ENCODE data around the gene RAC2.
A peak's percentile ranks its signal among the peaks of the same experiment; 100 is the strongest.
"Not testable (repeated sequence)": the region's sequence is repeated elsewhere in the genome, so short reads cannot be mapped to it uniquely, and the experiment has no call there.

Gene RAC2

DNA sequence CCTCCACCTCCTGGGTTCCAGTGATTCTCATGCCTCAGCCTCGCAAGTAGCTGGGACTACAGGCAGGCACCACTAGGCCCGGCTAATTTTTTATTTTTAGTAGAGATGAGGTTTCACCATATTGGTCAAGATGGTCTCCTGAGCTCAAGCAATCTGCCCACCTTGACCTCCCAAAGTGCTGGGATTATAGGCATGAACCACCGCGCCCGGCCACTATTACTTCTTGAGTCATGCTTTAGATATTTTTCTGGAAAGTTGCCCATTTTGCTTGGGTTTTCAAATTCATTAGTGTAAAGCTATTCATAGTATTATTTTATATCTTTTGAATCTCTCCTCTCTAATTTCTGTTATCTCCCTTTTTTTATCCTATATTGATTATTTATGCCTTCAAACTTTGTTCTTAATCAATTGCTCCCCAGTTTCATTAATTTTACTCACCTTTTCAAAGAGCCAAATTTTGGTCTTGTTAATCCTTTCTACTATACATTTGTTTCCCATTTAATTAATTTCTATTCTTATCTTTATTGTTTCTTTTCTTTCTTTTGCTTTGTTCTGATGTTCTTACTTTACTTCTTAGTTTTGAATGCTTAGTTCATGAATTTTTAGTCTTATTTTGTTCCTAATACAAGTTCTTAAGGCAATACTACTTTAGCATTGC lies 10.3 kb upstream of the RAC2 start:
- DNase-seq = no peak

- no peak for DNase-seq
Measured at GRCh38 chr22:37253126-37253660, 9.1 kb upstream of the RAC2 start.

GRCh38 chr22:37251836-37252235 lies 7.8 kb upstream of the RAC2 start:
- not testable (repeated sequence) for DNase-seq

DNA sequence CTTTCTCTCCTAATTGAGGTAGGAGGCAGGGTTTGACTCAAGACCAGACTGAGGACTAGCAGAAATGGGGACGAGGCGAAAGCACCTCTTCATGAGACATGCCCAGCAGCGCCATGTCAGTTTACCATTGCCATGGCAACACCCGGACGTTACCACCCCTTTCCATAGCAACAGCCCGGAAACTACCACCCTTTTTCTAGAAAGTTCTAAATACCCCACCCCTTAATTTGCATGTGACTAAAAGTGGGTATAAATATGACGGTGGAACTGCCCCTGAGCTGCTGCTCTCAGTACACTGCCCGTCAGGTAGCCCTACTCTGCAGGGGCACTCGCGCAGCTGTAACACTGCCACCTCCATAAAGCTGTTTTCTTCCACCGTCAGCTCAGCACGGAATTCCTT lies 5.9 kb upstream of the RAC2 start:
- no peak for DNase-seq

DNA sequence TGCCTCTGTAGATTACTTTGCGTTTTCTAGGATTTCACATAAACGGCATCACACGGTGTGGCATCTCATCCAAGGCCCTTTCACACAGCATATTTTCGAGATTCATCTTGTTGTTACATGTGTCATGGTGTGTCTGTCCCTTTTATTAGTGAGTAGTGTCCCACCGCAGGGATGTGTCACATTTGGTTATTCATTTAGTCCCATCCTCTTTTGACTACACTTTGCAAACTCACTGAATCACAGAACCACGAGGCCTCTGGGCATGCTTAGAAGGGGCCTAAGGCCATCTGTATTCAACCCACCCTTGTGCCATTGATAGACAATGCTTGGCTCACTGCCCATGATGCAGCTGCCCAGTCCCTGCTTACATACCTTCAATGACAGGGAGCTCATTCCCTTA lies 4.2 kb upstream of the RAC2 start:
- DNase-seq = no peak

GRCh38 chr22:37245740-37246139 lies 1.7 kb upstream of the RAC2 start:
- no peak for DNase-seq

DNA sequence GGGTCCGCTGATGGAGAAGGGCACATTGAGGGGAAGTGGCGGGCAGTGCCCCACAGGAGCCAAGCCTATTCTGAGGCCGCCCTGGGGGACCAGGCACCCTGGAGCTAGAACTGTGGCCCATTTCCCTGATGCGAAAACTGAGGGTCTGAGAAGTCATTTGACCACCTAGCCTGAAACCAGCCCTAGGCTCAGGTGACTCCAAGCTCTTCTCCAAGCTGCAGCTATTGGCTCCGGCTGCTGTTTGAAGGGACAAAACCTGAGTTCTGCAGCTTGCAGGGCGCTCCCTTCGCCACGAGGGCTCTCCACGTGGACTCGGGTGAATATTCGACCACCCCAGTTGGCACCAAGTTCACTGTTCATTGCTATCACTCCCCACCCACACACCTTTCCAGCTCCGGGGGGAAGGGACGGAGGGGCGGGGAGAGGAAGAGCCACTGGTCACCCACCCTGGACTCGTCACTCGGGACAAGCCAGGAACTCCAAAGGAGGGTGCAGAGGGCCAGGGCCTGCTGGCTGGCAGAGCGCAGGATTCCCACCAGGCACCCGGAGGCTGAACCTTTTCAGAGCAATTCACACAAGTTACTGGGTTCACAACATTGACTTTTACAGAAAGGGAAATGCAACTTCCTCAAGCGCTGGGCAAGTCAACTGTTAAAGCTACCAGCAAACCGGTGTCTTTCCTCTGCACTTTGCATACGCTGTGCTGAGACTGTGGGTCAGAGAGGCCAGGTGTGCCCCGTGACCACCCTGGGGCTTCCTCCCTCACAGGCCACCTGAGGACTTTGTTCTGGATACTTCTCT lies 1.1 kb upstream of the RAC2 start:
- DNase-seq = no peak

- no peak for DNase-seq
Measured at GRCh38 chr22:37243402-37244113, 511 bp downstream of the RAC2 start.

DNA sequence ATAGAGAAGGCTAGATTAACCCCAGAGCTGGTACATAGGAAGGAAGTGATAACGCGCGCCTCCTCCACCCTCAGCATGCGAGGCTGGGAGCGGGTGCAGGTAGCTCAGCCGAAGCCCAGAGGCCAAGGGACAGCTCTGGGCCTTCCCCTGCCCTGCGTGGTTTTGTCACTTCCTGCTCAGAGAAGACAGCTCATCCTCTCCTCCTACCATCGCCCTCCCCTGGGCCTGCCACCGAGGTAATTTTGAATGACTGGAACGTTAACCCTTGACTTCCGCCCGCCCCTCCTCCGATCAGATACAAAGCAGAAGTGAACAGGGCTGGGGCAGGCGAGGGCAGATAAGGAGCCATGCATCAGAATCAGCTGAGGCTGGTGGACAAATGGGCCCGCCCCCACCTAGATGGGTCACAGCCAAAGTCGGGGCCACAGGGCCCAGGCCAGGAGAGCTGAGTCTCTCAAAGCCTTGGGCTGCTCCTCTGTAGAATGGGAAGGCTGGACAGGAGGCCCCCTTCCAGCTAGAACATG lies 1.6 kb downstream of the RAC2 start:
- DNase-seq = peak in 1 of 2 donors; percentile 11

DNA sequence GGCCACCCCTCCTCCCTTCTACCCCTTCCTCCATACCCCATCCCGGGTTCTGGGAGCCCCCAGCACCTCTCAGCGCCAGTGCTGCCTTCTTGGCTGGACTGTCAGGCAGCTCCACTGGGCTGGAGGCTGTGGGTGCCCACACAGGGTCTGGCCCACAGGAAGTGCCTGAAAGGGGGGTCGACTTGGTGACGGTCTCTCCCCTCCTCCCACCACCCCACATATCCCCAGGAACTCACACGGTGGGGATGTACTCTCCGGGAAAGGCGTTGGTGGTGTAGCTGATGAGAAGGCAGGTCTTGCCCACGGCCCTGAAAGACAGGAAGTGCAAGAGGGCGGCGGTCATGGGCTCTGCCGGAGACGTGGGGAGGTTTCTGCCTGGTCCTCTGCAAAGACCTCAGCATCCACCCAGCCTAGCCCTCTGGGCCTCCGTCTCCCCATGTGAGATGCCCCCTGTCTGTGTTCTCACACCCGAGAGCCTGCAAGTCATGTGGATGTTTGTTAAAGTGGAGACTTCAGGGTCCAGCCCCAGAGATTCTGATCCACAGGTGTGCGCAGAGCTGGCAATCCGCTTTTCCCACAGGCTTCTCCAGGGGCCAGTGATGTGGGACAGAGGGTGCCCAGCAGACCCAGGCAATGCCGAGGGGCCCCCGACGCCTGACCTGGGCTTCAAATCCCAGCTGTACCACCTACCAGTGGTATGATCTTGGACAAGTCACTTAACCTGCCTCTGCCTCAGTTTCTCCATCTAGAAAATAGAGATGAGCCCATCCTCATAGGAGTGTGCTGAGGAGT lies 2.5 kb downstream of the RAC2 start:
- no peak for DNase-seq

DNA sequence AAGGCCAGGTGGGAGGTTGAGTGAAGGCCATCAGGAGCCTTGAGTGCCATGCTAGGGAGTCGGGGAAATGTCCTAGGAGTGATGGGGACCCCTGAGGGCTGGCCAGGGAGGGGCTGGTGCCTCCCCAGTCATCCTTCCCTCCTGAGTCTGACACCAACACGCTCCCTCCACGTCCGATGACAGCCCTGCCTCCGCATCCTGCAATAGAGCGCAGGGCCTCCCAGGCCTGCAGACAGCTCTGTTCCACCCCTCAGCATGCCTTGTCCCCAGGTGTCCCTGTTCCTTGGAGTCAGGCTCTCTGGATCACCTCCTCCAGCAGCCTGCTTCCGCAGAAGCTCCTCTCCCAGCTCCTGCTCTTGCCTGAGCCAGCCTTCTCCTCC lies 3.1 kb downstream of the RAC2 start:
- no peak for DNase-seq

DNA sequence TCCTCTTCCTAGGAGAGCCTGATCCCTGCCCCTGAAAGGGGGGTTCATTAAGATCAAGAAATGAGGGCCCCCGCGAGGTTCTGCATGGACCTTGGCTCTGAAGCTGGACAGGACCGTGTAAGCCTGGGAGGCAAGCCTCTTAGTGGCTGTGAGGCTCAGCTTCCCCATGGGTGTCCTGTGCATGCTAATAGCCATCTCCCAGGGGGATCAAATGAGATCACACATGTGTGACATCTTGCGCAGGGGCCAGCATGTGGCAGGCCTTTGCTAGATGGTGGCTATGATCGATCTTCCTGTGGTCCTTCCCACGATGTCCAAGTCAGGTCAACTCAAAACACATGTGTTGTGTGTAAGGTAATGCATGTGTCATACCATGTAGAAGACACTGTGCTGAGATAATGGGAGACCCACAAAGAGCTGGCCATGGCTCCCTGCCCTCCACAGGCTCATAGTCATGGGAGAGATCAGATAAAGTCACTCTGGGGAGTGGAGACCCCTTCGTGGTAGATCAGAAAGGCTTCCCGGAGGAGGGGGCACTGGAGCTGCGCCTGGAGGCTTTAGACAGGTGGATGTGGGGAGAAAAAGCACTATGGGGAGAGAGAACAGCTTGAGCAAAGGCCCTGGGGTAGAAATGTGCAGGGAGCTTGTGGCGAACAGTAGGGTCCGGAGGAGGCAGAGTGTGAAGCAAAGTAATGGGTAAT lies 3.7 kb downstream of the RAC2 start:
- DNase-seq = no peak

DNA sequence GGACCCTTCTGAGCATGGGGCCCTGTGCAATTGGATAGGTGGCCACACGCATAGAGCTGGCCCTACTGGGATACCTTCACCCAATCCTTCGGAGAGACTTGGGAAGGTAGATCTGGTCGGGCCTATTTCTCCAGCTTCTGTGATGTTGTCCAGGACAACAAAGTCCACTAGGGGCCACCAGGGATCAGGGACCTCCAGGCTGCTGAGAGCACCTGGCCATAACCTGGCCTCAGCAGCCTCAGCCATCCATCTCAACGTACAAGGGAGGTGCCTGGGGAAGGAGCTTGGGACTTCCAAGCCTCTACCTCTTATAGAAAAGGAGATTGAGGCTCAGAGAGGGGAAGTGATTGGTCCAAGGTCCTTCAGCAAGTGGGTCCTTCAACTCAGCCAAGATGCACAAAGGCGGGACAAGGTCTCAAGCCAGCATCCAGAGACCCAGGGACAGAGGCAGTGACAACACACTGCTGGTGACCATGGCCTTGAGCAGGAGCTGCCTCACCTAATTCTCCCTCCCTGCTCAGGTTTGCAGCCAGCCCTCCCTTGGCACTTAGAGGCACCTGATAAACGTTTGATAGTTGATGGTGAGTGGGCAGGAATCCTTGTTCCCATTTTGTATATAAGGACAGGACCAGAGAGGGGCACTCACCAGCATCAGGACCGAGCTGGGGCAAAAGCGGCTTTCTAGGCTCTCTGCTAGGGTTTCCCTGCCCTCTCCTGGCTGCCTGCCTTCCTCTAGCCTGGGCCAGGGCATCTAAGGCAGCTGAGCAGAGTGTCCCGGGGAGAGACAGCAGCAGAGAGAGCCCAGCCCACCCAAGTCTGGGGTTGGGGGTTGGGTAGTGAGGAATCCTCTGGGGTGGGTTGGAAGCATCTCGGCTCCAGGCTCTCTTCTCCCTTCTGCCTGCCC lies 4.5 kb downstream of the RAC2 start:
- no peak for DNase-seq

DNA sequence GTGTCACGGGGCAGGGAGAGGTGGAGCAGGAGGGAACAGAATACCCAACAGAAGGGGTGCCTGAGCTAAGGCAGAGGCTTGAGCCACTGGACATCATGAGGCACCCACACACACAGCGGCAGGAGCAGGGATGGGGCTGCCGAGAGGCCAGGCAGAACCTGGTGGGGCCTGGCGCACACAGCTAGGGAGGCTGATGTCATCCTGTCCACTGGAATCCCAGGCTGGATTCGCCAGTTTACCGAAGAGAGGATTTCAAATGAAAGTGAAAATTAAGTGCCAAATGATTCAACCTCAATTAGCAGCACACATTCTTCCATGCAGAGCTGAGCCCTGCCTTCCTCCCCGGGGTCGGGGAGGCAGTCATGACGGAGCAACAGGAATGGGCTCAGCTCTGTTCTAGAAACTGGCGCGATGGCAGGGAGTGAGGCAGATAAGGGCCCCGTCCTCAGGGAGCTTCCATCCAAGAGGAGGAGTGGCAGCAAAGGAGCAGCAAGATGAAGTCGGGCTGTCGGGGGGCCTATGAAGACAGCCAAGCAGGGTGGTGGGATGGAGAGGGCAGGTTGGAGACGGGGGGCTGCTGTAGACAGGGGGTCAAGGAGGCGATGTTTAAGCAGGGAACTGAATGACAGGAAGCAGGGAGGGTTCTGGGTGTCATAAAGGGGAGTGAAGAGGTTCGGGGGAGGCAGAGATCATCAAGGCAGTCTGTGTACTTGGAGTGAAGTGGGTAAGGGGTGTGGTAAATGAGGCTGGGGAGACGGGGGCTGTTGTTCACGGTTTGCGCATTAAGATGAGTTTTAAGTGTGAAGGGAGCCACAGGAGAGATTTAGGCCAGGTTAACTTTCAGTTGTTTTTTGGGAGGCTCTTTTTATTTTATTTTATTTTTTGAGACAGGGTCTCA lies 6.4 kb downstream of the RAC2 start:
- DNase-seq = no peak

DNA sequence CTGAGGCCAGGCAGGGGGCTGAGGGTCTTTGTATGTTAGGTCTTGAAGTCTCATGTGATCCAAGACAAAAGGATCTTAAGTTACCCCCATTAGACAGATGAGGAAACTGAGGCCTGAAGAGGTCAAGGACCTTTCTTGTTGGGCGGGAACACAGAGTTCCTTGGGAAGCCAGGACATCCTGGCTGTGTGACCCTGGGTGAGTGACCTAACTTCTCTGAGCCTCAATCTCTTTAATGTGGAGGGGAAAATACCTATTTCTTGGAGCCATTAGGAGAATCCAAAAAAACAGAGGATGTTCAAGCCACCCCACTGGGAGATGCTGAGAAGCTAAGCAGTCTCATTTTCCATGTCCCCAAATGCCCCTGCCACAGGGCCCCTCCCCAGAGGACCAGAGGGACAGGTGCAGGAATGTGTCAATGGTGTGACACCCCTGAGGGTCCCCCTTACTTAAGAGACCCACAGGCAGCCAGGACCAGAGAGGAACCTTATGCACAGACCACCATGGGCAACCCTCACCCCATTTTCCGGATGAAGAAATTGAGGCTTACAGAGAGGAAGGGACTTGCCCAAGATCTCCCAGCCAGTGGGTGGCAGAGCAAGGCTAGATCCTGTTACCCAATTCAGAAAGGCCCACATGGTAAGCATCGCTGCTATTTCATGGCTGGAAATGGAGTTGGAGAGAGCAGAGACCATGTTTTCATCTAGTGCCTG lies 8.0 kb downstream of the RAC2 start:
- DNase-seq = no peak

DNA sequence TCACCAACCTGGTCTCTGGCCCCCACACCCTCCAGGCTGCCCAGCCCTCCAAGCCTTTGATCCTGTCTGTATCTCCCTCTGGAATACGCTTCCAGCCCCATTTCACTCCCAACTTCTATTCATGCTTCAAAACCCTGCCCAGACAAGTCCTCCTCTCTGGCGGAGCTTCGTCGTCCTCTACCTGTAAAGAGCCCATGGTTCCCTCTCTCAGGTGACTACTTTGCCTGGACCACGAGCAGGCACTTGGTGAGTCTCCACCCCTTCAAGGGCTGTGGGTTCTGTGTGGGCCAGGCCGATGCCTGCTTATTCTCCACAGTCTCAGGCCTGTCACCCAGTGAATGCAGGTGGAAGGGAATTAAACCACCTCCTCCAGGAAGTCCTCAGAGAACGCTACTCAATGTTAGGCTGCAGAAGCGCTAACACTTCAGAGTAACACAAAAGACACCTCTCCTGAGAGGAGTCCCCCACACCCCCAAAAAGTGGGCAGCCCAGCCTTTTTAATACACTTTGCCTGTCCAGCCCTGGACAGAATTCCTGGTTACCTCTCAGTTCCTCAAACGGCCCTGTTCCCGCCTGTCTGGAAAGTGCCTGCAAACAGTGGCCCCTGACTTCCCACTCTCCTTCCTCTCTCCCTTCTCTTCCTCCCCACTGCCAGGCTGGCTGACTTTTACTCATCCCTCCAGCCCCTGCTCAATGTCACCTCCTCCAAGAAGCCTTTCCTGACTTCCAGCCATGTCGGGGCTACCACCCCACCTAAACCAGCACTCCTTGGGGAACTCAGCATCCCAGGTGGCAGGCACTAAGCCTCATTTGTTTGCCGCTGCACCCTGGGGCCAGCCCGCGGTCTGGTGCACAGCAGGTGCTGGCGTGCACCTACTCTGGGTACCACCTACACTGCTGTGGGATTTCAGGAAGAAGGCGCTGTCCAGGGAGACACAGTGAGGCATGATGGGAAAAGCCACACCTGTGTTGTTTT lies 9.0 kb downstream of the RAC2 start:
- no peak for DNase-seq

GRCh38 chr22:37233751-37234631 lies 10.1 kb downstream of the RAC2 start:
- no peak for DNase-seq

All from hippocampal formation (tissue), 2 donors.